Uterus (tissue), 4 donors: ENCODE measurements around the gene CACNB1. TPM values are rescaled to one million over a fixed set of nuclear protein-coding genes. Genes with fewer than 3 reads are reported as not detected.

ENCODE experiments used
- DNase-seq, 2 donors: peaks; one replicate each; pipeline ENCODE4 v3.0.0-alpha.2; 2019 to 2020
- H3K27ac ChIP-seq, 2 donors: fragments of 200-600 bp; sonication (generic); 1 replicate in 1 of 2; 2 replicates in 1 of 2; pipeline ENCODE4 v1.5.1; 2016 to 2018
- H3K27me3 ChIP-seq, 2 donors: fragments of 200-600 bp; sonication (generic); one replicate each; pipeline ENCODE4 v1.5.1; 2018 to 2019; ENCODE audit warnings: control low read depth in 1 of 2
- H3K36me3 ChIP-seq, 2 donors: fragments of 200-600 bp; sonication (generic); one replicate each; pipeline ENCODE4 v1.5.1; 2019; ENCODE audit warnings: control low read depth in 1 of 2
- H3K4me1 ChIP-seq, 2 donors: fragments of 200-600 bp; sonication (generic); one replicate each; pipeline ENCODE4 v1.5.1; 2018 to 2019; ENCODE audit warnings: control low read depth in 1 of 2
- H3K4me3 ChIP-seq, 2 donors: fragments of 200-600 bp; sonication (generic); 1 replicate in 1 of 2; 2 replicates in 1 of 2; pipeline ENCODE4 v1.5.1; 2018 to 2019; ENCODE audit warnings: mild to moderate bottlenecking in 1 of 2
- H3K9me3 ChIP-seq, 2 donors: fragments of 200-600 bp; sonication (generic); one replicate each; pipeline ENCODE4 v1.5.1; 2019; ENCODE audit warnings: control low read depth in 1 of 2
- CTCF ChIP-seq, 4 experiments: fragments of 200-600 bp in 2 of 4; fragments of 450-650 bp in 2 of 4; sonication (generic) in 2 of 4; IDR thresholded peaks; one replicate each; pipeline ENCODE4 v1.5.1; 2016 to 2019; ENCODE audit warnings: antibody characterized with exemption in 4 of 4, mild to moderate bottlenecking in 2 of 4, moderate library complexity in 1 of 4
- POLR2A ChIP-seq, 2 donors: fragments of 450-650 bp; IDR thresholded peaks; one replicate each; pipeline ENCODE4 v1.6.1; 2016; ENCODE audit warnings: antibody characterized with exemption in 2 of 2, mild to moderate bottlenecking in 1 of 2, moderate library complexity in 1 of 2
- intact Hi-C: fragments of 100-400 bp; cut with DNase I; formaldehyde crosslinking; loops from one replicate; pipeline ENCODE4 v1.15.1; 2023; ENCODE audit warnings: low total_unique reads
- total RNA-seq, 4 donors: library from RNA; depleted of rRNA in 3 of 4; stranded (reverse); fragments of >200 nt in 3 of 4; gene quantifications; one replicate each; pipeline versions ENCODE4 v1.1.0 to v1.2.4, GENCODE V29; 2014 to 2023
- donor health status: DM: yes; HTN: yes; CAD: no.

The CACNB1 gene
- total RNA-seq, 4 donors from 2014 or later, result 5.6 to 23.3 (median 8.4) TPM

- Histone ChIP-seq H3K4me1 (no peaks in the 10 kb centered on the region), H3K27ac (no peak overlapping the region), H3K9me3 (no peaks in the 10 kb centered on the region), H3K36me3 (no peaks in the 10 kb centered on the region), H3K27me3 (no peaks in the 10 kb centered on the region), H3K4me3 (no peak overlapping the region)
- intact Hi-C loops, result no loop called here
- DNase-seq, result no peak
- TF ChIP-seq CTCF (IDR thresholded peaks at IDR 0.05) (no peak), POLR2A (IDR thresholded peaks at IDR 0.05) (no peak)
These were observed 11.4 kb upstream of the CACNB1 start for GRCh38 chr17:39208893-39209292.

- intact Hi-C loops, result no loop called here
These were observed 10.7 kb upstream of the CACNB1 start for GRCh38 chr17:39208136-39208535.

GRCh38 chr17:39205112-39205526, 7.7 kb upstream of the CACNB1 start:
- Histone ChIP-seq H3K36me3 (no peaks in the 10 kb centered on the region), H3K4me1 (peaks cover 13 to 16% of the 10 kb centered on the region in 2 donors), H3K27ac (no peak overlapping the region), H3K9me3 (no peaks in the 10 kb centered on the region), H3K4me3 (no peak overlapping the region), H3K27me3 (no peaks in the 10 kb centered on the region)
- intact Hi-C loops, result no loop called here
- no peak for DNase-seq
- TF ChIP-seq CTCF (IDR thresholded peaks at IDR 0.05) (no peak), POLR2A (IDR thresholded peaks at IDR 0.05) (no peak)

More at GRCh38 chr17:39208136-39208535, 10.7 kb upstream of the CACNB1 start:
- Histone ChIP-seq H3K9me3 (no peaks in the 10 kb centered on the region), H3K27ac (no peak overlapping the region), H3K36me3 (no peaks in the 10 kb centered on the region), H3K27me3 (no peaks in the 10 kb centered on the region), H3K4me3 (no peak overlapping the region), H3K4me1 (no peaks in the 10 kb centered on the region)
- no peak for TF ChIP-seq CTCF (IDR thresholded peaks at IDR 0.05)
- TF ChIP-seq POLR2A (IDR thresholded peaks at IDR 0.05), result no peak
- DNase-seq, result no peak

- intact Hi-C loops, result no loop called here
- H3K4me1 ChIP-seq, result peaks cover 13 to 16% of the 10 kb centered on the region in 2 donors
- no peak overlapping the region for H3K4me3 ChIP-seq
- H3K27ac ChIP-seq, result no peak overlapping the region
- no peaks in the 10 kb centered on the region for H3K27me3 ChIP-seq
- TF ChIP-seq POLR2A (IDR thresholded peaks at IDR 0.05) (no peak), CTCF (IDR thresholded peaks at IDR 0.05) (no peak)
- no peaks in the 10 kb centered on the region for H3K36me3 ChIP-seq
- DNase-seq, result no peak
- H3K9me3 ChIP-seq, result no peaks in the 10 kb centered on the region
These were observed 6.8 kb upstream of the CACNB1 start for GRCh38 chr17:39204245-39204644.

GRCh38 chr17:39200957-39201510, 3.6 kb upstream of the CACNB1 start:
- Histone ChIP-seq H3K4me1 (peaks cover 13 to 26% of the 10 kb centered on the region in 2 donors), H3K4me3 (peak overlapping the region; percentile 89 to 92), H3K36me3 (no peaks in the 10 kb centered on the region), H3K9me3 (no peaks in the 10 kb centered on the region), H3K27me3 (no peaks in the 10 kb centered on the region), H3K27ac (peak overlapping the region; percentile 91 to 99)
- no peak for DNase-seq
- TF ChIP-seq POLR2A (IDR thresholded peaks at IDR 0.05) (no peak), CTCF (IDR thresholded peaks at IDR 0.05) (no peak)
- intact Hi-C loops, result no loop called here
